Mammary epithelial cell (primary cell): ENCODE measurements around the gene ORM1.

Source experiments
- EZH2 ChIP-seq: IDR thresholded peaks from 2 replicates; pipeline ENCODE4 v1.6.1; 2012; ENCODE audit warnings: low read length, inconsistent platforms, borderline replicate concordance
- TF ChIP-seq, protein P1 (sequence below), 2 donors: IDR thresholded peaks in 1 of 2; conservative IDR thresholded peaks in 1 of 2; 2 replicates each; pipeline ENCODE4 v1.5.1; 2011 to 2012; ENCODE audit warnings: inconsistent platforms in 2 of 2, low read length in 2 of 2, mild to moderate bottlenecking in 2 of 2, control low read depth in 1 of 2, low read depth in 1 of 2; ENCODE audit not compliant: insufficient read depth in 1 of 2; ENCODE audit errors: extremely low read depth in 1 of 2

- TF ChIP-seq, protein P1, sequence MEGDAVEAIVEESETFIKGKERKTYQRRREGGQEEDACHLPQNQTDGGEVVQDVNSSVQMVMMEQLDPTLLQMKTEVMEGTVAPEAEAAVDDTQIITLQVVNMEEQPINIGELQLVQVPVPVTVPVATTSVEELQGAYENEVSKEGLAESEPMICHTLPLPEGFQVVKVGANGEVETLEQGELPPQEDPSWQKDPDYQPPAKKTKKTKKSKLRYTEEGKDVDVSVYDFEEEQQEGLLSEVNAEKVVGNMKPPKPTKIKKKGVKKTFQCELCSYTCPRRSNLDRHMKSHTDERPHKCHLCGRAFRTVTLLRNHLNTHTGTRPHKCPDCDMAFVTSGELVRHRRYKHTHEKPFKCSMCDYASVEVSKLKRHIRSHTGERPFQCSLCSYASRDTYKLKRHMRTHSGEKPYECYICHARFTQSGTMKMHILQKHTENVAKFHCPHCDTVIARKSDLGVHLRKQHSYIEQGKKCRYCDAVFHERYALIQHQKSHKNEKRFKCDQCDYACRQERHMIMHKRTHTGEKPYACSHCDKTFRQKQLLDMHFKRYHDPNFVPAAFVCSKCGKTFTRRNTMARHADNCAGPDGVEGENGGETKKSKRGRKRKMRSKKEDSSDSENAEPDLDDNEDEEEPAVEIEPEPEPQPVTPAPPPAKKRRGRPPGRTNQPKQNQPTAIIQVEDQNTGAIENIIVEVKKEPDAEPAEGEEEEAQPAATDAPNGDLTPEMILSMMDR (conservative IDR thresholded peaks at IDR 0.05 in 1 of 2, IDR thresholded peaks at IDR 0.05 in 1 of 2; ENCODE audit: extremely low read depth in 1 of 2, insufficient read depth in 1 of 2, low read depth in 1 of 2, low read length in 2 of 2) = no peak
- no peak for TF ChIP-seq EZH2
Measured at GRCh38 chr9:114344692-114345091, 21.8 kb downstream of the ORM1 start.
